ENCODE data around the gene TRABD2A.

DNA sequence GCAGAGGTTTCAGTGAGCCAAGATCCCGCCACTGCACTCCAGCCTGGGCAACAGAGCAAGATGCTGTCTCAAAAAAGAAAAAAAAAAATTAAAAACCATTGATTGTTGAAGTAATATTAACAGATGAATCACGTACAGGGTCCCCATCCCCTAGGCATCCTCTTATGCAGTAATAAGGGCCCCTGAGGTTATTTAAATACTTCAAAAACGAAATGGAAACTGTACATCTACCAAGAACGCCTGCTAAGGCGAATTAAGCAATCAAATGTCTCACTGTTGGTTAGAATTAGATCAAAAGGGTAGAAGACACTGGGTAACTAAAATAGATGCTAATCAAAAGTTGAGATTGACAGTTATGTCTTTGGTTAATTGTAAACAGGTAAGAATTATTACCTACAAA is 7.5 kb downstream of the TRABD2A start:
- TF ChIP-seq, protein P1, sequence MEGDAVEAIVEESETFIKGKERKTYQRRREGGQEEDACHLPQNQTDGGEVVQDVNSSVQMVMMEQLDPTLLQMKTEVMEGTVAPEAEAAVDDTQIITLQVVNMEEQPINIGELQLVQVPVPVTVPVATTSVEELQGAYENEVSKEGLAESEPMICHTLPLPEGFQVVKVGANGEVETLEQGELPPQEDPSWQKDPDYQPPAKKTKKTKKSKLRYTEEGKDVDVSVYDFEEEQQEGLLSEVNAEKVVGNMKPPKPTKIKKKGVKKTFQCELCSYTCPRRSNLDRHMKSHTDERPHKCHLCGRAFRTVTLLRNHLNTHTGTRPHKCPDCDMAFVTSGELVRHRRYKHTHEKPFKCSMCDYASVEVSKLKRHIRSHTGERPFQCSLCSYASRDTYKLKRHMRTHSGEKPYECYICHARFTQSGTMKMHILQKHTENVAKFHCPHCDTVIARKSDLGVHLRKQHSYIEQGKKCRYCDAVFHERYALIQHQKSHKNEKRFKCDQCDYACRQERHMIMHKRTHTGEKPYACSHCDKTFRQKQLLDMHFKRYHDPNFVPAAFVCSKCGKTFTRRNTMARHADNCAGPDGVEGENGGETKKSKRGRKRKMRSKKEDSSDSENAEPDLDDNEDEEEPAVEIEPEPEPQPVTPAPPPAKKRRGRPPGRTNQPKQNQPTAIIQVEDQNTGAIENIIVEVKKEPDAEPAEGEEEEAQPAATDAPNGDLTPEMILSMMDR (IDR thresholded peaks at IDR 0.05), result no peak
- no peak for TF ChIP-seq POLR2AphosphoS5 (IDR thresholded peaks at IDR 0.05)
- no peak for TF ChIP-seq EP300 (IDR thresholded peaks at IDR 0.05)
- no peak for TF ChIP-seq POLR2A (IDR thresholded peaks at IDR 0.05)

All from sigmoid colon (tissue), 4 donors.